K562 (cell line): ENCODE measurements around the gene STK32C. TPM values are rescaled to one million over a fixed set of nuclear protein-coding genes. Genes with fewer than 3 reads are reported as not detected.

Source experiments
- BRD4 ChIP-seq: fragments of 200-600 bp; sonication (generic); IDR thresholded peaks from 2 replicates; pipeline ENCODE4 v1.6.1; 2017; ENCODE audit warnings: inconsistent platforms
- EGR1 ChIP-seq: fragments of 450-650 bp; conservative IDR thresholded peaks from 2 replicates; pipeline ENCODE4 v1.6.1; 2017; ENCODE audit warnings: mild to moderate bottlenecking
- MGA ChIP-seq: fragments of 450-650 bp; IDR thresholded peaks from 2 replicates; pipeline ENCODE4 v1.6.1; 2016; ENCODE audit warnings: mild to moderate bottlenecking, moderate library complexity
- TFAP4 ChIP-seq: sonication (generic); formaldehyde crosslinking; IDR thresholded peaks from 2 replicates; pipeline ENCODE4 v1.8.0; 2022; ENCODE audit warnings: missing genetic modification reagents, mild to moderate bottlenecking, moderate library complexity, borderline replicate concordance
- polyA plus RNA-seq, 8 experiments: library from polyadenylated mRNA; depleted of rRNA in 4 of 8; stranded (reverse) in 5 of 8; unstranded in 3 of 8; fragments of >200 nt; fragmentation: Nextera tagmentation in 2 of 8; fragmentation: Illumina TruSeq in 1 of 8; extraction: Ambion mirVana in 2 of 8; extraction: Trizol in 1 of 8; gene quantifications; 2 replicates each; pipeline versions ENCODE4 v1.2.1 to v1.2.3, GENCODE V29; 2011 to 2014; ENCODE audit warnings: inconsistent platforms in 1 of 8, missing spikeins in 1 of 8
- total RNA-seq, 7 experiments: library from RNA; depleted of rRNA in 6 of 7; stranded (reverse); fragments of >200 nt in 6 of 7; fragmentation: Illumina TruSeq in 2 of 7; extraction: Trizol in 2 of 7; gene quantifications; 2 replicates each; pipeline versions ENCODE4 v1.2.1 to v1.2.3, GENCODE V29; 2011 to 2021; ENCODE audit warnings: low replicate concordance in 1 of 7

STK32C gene
- total and polyA plus RNA-seq, 9 of the 15 experiments (the other 6 are each of a cell fraction or from before 2014, with no cell fraction given) = 1.5 to 20.9 (median 6.5) TPM

GRCh38 chr10:132354356-132355094, 46.8 kb upstream of the STK32C start (continued):
- peak; percentile 94 for TF ChIP-seq MGA
- peak; percentile 25; the same call in 1 of the 2 replicates for TF ChIP-seq TFAP4
- 0 out of 2 replicates have a peak, but pooled peaks have one; percentile 20 for TF ChIP-seq EGR1
- TF ChIP-seq BRD4 = no peak
